Glomerular visceral epithelial cell (primary cell): ENCODE results near the gene AQP3.
"Not testable (repeated sequence)": the region's sequence is repeated elsewhere in the genome, so short reads cannot be mapped to it uniquely, and the experiment has no call there.

Experiments
- DNase-seq: peaks from one replicate; pipeline ENCODE4 v3.0.0-alpha.2; 2016; ENCODE audit errors: extremely low spot score

Gene AQP3

DNA sequence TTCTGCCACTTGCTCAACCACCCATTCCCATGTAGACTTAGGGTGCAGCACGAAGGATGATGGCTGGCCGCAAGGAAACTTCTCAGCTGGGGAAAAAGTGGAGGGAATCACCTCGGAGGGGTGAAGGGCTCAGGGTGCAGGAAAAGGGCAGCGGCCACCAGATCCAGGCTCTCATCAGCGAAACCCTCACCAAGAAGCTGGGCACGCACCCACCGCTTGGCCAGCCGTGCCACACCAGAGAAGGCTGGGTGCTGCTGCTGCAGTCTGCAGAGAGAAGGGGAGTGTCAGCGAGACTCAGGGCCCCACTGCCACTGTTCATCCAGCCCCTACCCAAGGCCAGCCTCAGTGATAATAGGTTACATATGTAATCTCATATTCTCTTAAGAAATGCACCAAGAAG lies 17.7 kb upstream of the AQP3 start:
- no peak for DNase-seq

- DNase-seq, result no peak
Observed at GRCh38 chr9:33464045-33464636, 16.7 kb upstream of the AQP3 start.

DNA sequence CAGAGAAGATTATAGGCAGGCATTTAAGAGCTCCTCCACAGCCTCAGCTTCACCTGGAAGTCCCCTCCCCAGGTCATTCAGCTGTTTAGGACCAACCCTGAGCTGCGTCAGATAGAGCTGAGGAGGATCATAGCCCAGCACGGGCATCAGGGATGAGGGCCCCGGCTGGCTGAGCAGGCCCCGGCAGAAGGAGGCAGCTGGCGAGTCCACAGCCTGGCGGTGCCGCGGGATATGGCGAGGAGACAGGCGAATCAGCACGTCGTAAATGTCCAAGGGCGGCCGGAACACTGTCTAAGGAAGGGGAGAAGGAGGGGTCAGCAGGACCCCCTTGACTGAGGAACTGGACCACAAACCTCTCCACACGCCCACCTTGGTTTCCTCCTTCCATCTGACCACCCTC lies 15.8 kb upstream of the AQP3 start:
- DNase-seq, result no peak

DNA sequence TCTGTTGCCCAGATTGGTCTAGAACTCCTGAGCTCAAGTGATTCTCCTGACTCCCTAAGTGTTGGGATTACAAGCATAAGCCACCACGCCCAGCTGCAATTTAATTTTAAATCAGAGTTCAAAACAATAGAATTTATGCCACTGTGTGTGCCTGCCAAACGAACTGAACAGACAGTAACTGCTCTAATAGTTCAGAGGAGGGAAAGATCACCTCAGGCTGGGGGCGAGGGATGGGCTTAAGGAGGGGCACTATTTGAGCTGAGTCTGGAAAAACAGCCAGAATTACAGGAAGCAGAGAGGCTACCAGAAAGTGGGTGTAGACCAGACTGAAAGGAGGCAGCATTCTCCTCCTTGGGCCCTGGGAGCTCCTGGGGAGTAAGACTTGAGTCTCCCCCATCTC lies 14.1 kb upstream of the AQP3 start:
- DNase-seq, result no peak

- no peak for DNase-seq
Observed at GRCh38 chr9:33460854-33461253, 13.5 kb upstream of the AQP3 start.

DNA sequence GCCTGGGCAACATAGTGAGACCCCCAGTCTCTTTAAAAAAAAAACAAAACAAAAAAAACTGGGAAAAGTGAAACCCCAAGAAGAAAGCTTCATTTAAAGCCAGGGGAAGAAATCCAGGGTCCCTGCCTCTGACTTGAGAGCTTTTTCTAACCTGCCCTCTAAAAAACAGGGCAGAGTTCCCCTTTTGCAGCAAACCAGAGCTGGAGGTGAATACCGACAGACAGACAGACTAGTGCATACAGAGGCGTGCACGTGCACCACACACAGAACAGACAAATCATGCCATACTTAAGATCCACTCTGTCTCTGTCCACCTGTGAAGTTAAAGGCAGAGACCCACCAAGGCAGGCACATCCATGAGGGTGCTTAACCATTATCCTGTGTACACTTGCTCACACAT lies 11.7 kb upstream of the AQP3 start:
- no peak for DNase-seq

- peak; percentile 54 for DNase-seq
Observed at GRCh38 chr9:33458444-33458843, 11.1 kb upstream of the AQP3 start.

- DNase-seq, result no peak
Observed at GRCh38 chr9:33455945-33456344, 8.6 kb upstream of the AQP3 start.

GRCh38 chr9:33455456-33455855 lies 8.1 kb upstream of the AQP3 start:
- DNase-seq, result not testable (repeated sequence)

DNA sequence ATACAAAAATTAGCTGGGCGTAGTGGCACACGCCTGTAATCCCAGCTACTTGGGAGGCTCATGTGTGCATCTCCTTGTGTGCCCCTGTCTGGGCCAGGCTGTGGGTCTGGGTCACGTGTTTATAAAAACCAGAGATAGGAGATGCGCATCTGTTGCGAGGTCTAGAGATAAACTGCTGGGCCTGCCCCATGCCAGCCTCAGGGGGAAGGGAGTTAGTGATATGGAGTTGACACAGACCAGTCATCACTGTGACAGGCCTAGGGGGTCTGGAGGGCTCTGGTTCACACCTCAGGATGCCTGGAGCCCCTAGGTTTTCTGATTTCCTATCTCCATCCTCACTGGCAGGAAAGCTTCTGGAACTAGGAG lies 7.3 kb upstream of the AQP3 start:
- not testable (repeated sequence) for DNase-seq

DNA sequence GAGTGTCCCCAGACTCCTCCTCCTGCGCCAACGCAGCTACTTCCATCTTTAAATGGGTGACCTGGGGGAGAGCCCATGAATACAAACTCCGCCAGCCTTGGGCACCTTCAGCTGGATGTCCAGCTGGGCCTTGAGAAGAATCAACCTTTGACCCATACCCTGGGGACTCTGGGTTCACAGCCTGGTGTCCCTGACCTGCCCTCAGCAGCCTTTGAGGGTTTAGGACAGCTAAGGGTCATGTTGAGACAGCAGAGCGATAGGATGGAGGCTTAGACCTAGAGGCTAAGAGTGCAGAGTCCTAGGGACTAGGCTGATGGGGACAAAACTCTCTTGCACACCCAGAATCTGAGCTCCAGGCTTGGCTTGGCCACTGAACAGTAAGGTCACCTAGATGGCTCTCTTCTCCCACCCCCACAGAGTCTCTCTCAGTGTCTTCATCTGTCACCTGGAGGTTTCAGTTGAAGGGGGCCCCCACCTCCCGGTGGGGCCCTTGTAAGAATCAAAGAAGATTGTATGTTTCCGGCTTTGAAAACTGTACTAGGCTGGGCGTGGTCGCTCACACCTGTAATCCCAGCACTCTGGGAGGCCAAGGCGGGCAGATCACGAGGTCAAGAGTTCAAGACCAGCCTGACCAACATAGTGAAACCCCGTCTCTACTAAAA lies 6.7 kb upstream of the AQP3 start:
- DNase-seq, result no peak

DNA sequence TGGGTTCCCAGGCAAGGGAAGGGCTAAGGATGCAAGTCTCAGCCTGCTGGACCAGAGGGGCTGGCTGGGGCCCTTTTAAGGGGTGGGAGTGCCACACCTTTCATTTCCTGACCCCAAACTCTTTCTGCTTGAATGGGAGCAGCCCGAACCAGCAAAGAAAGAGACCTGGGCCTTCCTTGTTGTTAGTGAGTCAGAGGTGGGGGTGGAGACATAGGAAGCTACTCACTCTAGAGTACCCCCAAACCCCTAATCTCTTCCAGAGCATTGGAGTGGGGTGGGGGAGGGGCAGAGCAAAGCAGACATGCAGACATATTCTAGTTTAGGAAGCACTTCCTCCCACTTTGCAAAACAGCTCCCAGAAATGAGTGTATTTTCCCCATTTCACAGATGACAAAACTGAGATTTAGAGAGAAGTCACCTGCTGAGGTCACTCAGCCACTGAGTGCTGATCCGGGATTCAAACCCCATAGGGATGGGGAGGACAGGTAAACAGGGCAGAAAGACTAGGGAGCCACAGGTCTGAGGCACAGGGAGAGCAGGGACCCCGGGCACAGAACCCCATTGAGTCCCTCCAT lies 6.0 kb upstream of the AQP3 start:
- no peak for DNase-seq

DNA sequence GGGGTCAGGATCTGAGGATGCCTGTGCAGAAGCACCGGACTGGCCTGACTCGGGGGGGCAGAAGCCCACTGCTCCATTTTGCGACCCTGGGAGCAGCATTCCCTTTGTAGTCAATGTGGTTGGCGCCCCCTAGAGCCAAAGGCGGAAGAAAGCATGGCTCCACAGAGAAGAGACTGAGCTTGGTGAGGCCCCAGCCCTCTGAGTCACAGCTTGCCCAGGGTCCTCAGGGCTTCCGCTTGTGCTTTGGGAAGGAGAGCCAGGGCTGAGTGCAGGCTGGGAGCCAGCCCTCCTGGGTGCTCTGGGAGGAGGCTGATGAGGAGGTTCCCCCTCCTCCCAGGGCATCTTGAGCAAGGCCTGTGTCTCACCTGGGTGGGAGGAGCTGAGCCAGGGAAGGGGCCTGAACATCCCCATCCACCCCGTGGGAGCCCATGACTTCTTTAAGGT lies 5.5 kb upstream of the AQP3 start:
- DNase-seq, result peak; percentile 77

DNA sequence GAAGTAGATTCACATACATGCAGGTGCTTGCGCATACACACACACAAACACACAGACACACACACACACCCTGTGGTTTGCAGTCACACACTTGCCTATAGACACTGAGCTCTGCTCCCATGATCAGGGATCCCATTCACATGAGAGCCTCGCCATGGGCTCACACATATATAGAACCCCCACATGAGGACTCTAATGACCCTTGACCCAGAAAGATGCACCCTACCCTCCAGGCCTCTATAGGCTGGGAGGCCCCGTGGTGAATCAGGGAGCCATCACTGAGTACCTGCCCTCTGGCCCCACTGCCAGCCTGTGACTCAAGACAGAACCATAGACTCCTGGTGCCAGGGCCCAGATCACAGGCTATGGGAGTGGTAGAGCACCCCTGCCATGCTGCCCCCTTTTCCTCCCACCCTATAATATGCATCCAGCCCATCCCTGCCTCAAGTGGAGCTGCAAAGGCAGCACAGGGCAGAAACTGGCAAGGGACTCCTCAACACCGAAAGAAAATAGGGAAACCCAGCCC lies 3.3 kb upstream of the AQP3 start:
- DNase-seq, result no peak

DNA sequence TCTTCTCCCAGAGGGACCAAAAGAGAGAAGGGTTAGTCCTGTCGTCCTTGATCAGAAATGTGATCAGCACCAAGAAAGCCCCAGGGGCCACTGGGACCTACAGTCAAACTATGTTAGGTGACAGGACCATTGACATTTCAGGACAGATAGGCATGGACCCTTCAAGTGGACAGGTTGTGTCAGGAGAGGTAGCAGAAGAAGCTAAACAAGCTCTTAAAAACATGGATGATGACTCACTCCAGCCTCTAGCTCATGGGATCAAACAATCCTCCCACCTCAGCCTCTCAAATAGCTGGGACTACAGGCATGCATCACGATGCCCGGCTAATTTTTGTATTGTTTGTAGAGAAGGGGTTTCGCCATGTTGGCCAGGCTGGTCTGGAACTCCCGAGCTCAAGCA lies 2.3 kb upstream of the AQP3 start:
- no peak for DNase-seq

DNA sequence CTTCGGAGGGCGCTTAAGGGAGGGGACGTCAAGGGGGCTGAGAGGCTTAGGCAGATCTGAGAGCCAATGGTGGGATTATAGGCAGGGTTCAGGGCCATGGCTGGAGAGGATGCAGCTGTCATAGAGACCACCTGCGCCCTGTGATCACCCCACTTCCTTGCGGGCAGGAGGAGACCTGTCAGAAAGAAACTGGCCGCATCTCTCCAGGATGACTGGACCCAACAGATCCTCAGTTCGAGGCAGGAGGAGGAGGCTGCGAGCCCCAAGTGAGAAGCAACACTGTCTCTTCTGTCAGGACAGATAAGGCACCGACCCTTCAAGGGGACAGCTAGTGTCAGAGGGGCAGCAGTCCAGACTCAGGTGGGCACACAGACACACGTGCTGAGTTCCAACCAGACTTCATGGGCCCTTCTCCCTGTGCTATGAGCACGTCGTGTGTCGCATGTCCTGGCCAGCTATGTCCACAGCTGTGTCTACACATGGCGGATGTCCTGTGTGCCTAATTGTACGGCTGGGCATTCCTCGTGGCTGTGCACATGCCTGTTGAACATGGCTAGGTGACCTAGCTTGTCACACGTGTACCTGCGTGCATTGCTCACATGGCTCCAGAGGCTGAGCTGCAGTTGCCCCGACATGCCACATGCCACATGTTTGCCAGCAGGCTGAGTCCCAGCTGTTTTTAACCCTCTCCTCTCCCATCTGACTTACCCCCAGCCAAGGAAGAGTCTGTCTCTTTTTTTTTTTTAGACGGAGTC lies 583 bp upstream of the AQP3 start:
- no peak for DNase-seq

DNA sequence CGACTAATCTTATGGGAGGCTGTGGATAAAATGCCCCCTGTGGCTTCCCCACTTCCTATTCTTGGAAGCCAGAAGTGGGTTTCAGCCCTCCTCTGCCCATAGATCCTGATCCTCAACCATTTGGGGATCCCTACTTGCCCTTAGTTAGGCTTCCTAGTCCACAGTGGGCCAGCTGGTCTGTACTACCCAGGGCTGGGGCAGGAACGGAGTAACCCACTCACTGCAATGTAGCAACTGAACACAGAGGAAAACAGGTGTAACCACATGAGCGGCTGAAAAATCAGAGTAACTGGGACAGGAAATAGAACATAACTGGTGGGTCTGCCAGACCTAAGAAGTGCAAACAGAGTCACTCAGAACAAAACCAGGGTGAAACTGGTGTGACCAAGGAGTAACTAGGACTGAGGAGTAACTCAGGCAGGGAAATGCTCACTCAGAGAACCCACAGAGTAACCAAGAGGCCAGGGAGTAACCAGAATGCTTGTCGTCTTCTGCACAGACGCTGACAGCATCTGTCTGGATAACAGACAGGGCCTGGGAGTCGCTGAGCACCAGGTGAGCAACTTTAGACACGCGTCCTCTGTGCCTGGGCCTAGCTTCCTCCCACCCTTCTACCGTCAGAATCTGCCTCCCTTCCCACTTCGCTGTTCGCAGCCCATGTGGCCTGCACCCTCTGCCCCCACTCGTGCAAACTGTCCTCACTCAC lies 1.0 kb downstream of the AQP3 start:
- DNase-seq, result peak; percentile 25

DNA sequence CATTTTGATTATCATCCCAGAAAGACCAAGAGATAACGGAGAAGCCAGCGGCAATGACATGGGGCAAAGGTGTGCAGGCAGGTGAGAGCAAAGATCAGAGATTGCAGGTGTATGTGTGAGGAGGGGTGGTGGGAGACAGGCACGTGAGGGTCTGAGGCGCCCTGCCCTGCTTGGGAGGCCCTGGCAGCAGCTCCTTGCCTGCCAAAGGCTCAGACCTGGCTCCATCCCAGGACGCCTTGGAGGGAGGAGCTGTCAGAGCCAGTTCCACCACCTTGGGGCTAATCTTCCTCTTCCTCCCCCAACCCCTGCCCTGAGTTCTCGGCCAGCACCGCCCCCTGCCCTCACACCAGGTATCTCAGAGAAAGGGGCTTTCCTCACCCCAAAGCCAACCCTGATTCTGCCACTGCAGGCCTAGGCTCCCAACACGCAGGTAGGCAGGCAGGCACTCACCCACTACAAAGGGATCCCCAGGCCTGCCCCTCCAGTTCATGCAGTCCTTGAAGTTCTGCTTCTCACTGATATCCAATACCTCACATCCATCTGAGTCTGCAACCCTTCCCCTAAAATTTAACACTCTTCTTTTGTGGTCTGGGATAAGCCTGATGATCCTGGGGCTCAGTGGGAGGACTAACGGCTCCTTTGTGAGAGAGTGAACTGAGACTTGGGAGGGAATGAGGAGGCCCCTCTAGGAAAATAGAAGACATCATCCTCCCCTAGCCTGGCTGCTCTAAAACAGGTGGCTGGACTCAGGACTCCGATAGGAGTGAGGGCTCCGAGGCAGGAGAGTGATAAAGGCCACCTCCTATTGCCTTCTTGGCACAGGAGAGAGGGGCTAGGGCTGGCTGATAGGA lies 1.8 kb downstream of the AQP3 start:
- no peak for DNase-seq

- no peak for DNase-seq
Observed at GRCh38 chr9:33443464-33444154, 3.8 kb downstream of the AQP3 start.

GRCh38 chr9:33443047-33443446 lies 4.3 kb downstream of the AQP3 start:
- DNase-seq, result no peak
